ENCODE data around the gene UGT1A9.
"Not testable (repeated sequence)": the region's sequence is repeated elsewhere in the genome, so short reads cannot be mapped to it uniquely, and the experiment has no call there.

DNA sequence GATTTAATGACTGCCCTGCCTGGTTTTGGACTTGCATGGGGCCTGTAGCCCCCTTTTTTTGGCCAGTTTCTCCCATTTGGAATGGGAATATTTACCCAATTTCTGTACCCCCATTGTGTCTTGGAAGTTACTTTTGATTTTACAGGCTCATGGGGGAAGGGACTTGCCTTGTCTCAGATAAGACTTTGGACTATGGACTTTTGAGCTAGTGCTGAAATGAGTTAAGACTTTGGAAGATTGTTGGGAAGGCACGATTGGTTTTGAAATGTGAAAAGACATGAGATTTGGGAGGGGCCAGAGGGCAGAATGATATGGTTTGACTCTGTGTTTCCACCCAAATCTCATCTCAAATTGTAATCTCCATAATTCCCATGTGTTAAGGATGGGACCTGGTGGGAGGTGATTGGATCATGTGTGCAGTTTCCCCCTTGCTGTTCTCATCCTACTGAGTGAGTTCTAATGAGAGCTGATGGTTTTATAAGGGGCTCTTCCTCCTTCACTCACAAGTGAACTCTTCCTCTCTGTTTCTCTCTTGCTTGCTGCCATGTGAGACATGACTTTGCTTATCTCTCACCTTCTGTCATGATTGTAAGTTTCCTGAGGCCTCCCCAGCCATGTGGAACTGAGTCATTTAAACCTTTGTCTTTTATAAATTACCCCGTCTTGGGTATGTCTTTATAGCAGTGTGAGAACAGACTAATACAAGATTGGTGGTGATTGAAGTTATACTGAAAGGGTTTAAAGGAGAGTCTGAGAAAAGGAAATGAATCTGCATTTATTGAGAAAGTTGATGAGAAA lies 79.7 kb downstream of the UGT1A9 start:
- TF ChIP-seq POLR2A (IDR thresholded peaks at IDR 0.05; ENCODE audit: low read length); GATA1 (IDR thresholded peaks at IDR 0.05; ENCODE audit: low read depth, low read length): not testable (repeated sequence)
